WERI-Rb-1 (cell line): ENCODE data around the gene UGP2.
"Not testable (repeated sequence)": the region's sequence is repeated elsewhere in the genome, so short reads cannot be mapped to it uniquely, and the experiment has no call there.

ENCODE experiments used
- DNase-seq: peaks from one replicate; pipeline ENCODE4 v3.0.0-alpha.2; 2020
- H3K27ac ChIP-seq: fragments of 250-450 bp; sonication (Bioruptor Pico); 2 replicates; pipeline ENCODE4 v1.5.1; 2020; ENCODE audit warnings: mild to moderate bottlenecking, moderate library complexity
- H3K27me3 ChIP-seq: fragments of 250-450 bp; sonication (Bioruptor Pico); 2 replicates; pipeline ENCODE4 v1.5.1; 2021; ENCODE audit warnings: mild to moderate bottlenecking, low read depth, moderate library complexity; ENCODE audit not compliant: insufficient read depth, severe bottlenecking
- H3K36me3 ChIP-seq: fragments of 250-450 bp; sonication (Bioruptor Pico); 2 replicates; pipeline ENCODE4 v1.5.1; 2020; ENCODE audit warnings: mild to moderate bottlenecking, moderate library complexity
- H3K4me3 ChIP-seq: 2 replicates; pipeline ENCODE4 v1.5.1; 2011; ENCODE audit warnings: low read depth, mild to moderate bottlenecking, control low read depth, low read length
- H3K9me3 ChIP-seq: fragments of 250-450 bp; sonication (Bioruptor Pico); 2 replicates; pipeline ENCODE4 v1.5.1; 2021; ENCODE audit warnings: mild to moderate bottlenecking, moderate library complexity; ENCODE audit not compliant: severe bottlenecking
- TF ChIP-seq, protein P1 (sequence below): IDR thresholded peaks from 2 replicates; pipeline ENCODE4 v1.5.1; 2011; ENCODE audit warnings: low read depth, mild to moderate bottlenecking, control low read depth, inconsistent platforms, low read length

The UGP2 gene

DNA sequence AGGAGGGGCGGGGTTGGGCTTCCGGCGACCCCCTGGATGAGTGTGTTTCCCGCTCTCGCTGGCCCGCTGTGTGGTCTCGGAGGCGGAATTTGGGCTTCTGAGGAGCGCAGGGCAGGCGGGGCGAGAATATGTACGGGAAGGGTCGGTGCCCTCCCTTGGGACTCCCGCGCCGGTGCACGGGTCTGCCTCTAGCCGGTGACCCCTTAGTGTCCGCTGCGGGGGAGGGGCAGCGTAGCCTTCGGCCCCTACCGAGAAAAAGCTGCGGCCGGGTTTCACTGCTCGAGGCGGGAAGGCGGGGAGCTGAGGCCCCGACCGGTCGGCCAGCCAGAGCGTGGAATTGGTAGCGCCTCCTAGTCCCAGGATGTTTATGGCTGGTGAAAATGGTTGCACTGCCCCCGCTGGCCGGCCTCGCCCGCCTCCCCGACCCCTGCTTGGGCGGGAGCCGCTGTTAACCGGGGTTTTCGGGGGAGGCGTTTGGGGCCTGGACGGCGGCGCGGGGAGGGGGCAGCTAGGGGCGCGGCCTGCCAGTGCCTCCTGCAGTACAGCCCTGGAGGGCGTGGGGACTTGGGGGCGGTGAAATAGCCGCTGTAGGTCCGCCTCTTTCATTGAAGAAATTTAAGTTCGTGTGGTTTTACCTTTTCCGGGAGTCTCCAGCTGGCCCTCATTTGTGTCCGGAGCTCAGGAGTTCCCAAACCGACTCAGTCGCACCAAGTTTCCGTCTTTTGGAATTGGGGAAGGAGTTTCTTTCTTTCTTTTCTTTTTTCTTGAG, at the start of gene UGP2:
Gene UGP2 (plus strand): TSS at position 643 of the 769 bp plus-strand sequence. CDS start 290 bp downstream, outside the sequence.
- H3K9me3 ChIP-seq: no peaks in the 10 kb centered on the region
- TF ChIP-seq, protein P1, sequence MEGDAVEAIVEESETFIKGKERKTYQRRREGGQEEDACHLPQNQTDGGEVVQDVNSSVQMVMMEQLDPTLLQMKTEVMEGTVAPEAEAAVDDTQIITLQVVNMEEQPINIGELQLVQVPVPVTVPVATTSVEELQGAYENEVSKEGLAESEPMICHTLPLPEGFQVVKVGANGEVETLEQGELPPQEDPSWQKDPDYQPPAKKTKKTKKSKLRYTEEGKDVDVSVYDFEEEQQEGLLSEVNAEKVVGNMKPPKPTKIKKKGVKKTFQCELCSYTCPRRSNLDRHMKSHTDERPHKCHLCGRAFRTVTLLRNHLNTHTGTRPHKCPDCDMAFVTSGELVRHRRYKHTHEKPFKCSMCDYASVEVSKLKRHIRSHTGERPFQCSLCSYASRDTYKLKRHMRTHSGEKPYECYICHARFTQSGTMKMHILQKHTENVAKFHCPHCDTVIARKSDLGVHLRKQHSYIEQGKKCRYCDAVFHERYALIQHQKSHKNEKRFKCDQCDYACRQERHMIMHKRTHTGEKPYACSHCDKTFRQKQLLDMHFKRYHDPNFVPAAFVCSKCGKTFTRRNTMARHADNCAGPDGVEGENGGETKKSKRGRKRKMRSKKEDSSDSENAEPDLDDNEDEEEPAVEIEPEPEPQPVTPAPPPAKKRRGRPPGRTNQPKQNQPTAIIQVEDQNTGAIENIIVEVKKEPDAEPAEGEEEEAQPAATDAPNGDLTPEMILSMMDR: 0 out of 2 replicates have a peak, but pooled peaks have one; percentile 18
- no peaks in the 10 kb centered on the region for H3K27me3 ChIP-seq
- peaks cover 4% of the 10 kb centered on the region for H3K36me3 ChIP-seq
- peak; percentile 96 for DNase-seq
- H3K4me3 ChIP-seq: peak within 1 kb of the TSS; percentile 93
- H3K27ac ChIP-seq: peak within 1 kb of the TSS; percentile 97

DNA sequence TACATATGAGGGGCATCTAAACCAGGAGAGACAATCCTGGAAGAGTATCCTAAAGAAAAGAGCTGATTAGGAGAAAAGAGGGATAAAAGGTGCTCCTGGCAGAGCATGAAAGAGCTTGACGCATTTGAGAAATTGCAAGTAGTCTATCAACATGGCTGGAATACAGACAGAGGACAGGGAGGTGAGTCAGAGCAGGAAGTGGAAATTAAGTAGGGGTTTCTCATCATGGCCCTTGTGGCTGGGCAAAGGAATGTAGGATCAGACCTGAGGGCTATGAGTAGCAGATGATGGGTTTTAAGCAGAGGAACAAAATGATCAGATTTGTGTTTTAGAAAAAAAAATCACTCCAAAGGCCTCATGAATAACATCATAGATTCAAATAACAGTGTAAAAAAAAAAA, 49.2 kb upstream of the UGP2 start:
- Histone ChIP-seq H3K36me3 (no peaks in the 10 kb centered on the region), H3K27me3 (no peaks in the 10 kb centered on the region), H3K9me3 (no peaks in the 10 kb centered on the region), H3K27ac (no peak overlapping the region), H3K4me3 (no peak overlapping the region)
- no peak for DNase-seq
- TF ChIP-seq, protein P1: no peak

DNA sequence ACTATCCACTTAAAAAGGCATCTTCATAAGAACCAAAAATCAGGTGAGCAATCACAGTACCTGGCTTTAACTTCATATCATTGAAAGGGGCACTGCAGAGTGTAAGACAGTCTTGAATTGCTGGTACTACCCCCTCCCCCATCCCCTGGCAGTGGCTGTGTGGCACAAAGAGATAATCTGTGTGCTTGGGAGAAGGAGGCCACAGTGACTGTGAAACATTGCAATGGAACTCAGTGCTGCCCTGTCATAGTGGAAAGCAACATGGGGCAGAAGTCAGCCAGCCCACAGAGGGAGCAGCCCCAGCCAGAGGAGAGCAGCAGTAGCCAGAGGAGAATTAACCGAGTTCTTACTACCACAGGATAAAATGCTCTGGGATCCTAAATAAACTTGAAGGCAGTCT, 45.3 kb upstream of the UGP2 start:
- DNase-seq: no peak
- no peak overlapping the region for H3K4me3 ChIP-seq
- H3K9me3 ChIP-seq: no peaks in the 10 kb centered on the region
- TF ChIP-seq, protein P1: no peak
- H3K36me3 ChIP-seq: no peaks in the 10 kb centered on the region
- H3K27ac ChIP-seq: no peak overlapping the region
- no peaks in the 10 kb centered on the region for H3K27me3 ChIP-seq

DNA sequence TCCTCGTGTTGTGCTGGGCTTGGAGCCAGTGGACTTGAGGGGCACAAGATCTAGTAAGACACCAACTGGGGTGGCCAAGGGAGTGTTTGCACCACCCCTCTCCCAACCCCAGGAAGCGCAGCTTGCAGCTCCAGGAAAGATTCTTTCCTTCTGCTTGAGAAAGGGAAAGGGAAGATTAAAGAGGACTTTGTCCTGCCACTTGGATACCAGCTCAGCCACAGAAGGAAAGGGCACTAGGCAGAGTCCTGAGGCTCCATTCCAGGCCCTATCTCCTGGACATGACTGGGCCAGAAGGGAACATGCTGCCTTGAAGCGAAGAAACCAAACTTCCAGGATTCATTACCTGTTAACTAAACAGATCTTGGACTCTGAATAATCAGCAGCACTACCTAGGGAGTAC, 44.9 kb upstream of the UGP2 start:
- Histone ChIP-seq H3K27ac (no peak overlapping the region), H3K36me3 (no peaks in the 10 kb centered on the region), H3K9me3 (no peaks in the 10 kb centered on the region), H3K27me3 (no peaks in the 10 kb centered on the region), H3K4me3 (no peak overlapping the region)
- TF ChIP-seq, protein P1: no peak
- no peak for DNase-seq

DNA sequence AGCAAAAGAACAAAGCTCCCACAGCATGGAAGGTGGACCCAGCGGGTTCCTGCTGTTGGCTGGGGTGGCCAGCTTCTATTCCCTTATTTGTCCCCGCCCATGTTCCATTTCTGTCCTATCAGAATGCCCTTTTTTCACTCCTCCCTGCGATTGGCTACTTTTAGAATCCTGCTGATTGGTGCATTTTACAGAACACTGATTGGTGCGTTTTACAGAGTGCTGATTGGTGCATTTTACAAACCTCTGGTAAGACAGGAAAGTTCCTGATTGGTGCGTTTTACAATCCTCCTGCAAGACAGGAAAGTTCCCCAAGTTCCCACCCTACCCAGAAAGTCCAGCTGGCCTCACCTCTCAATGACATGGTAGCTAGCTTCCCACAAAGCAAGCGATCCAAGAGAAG, 40.2 kb upstream of the UGP2 start:
- Histone ChIP-seq H3K36me3 (no peaks in the 10 kb centered on the region), H3K27ac (no peak overlapping the region)
- TF ChIP-seq, protein P1: no peak

DNA sequence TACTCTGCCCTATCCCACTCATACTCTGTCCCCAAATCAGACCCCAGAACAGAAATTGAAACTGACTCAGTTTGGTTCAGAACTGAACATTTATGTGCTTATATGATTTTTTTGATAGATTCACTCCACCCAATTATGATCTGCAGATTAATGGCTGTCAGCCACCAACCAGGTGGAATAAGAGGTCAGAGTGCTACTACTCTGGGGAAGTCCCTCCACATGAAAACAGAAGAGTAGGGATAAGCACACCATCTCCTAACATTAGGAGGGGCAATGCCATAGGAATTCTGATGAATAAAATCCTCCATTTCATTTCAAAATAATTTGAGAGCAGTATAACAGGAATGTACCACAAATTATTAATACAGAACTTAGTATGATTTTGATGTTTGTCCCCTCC, 36.3 kb upstream of the UGP2 start:
- Histone ChIP-seq H3K27ac (no peak overlapping the region), H3K9me3 (peaks cover 18% of the 10 kb centered on the region), H3K36me3 (no peaks in the 10 kb centered on the region), H3K27me3 (no peaks in the 10 kb centered on the region), H3K4me3 (no peak overlapping the region)
- no peak for DNase-seq
- TF ChIP-seq, protein P1: no peak

More for the DNA sequence above, 40.2 kb upstream of the UGP2 start:
- Histone ChIP-seq H3K4me3 (no peak overlapping the region), H3K27me3 (no peaks in the 10 kb centered on the region), H3K9me3 (peaks cover 2% of the 10 kb centered on the region)
- DNase-seq: no peak

DNA sequence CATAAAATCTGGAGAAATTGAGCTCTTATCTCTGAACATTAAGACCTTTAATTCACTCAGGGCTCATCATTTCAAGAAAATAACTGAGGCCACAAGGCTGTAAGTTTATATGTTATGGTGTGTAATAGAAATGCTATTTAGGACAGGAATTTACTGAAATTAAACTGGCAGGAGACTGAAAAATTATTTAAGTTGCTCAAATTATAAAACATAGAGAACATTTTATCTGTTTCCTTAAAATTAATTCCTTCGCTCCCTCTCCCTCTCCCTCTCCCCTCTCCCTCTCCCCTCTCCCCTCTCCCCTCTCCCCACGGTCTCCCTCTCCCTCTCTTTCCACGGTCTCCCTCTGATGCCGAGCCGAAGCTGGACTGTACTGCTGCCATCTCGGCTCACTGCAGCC, 33.7 kb upstream of the UGP2 start:
- not testable (repeated sequence) for H3K27me3 ChIP-seq, H3K27ac ChIP-seq, H3K36me3 ChIP-seq, H3K4me3 ChIP-seq, DNase-seq
- H3K9me3 ChIP-seq: peaks cover 18% of the 10 kb centered on the region

DNA sequence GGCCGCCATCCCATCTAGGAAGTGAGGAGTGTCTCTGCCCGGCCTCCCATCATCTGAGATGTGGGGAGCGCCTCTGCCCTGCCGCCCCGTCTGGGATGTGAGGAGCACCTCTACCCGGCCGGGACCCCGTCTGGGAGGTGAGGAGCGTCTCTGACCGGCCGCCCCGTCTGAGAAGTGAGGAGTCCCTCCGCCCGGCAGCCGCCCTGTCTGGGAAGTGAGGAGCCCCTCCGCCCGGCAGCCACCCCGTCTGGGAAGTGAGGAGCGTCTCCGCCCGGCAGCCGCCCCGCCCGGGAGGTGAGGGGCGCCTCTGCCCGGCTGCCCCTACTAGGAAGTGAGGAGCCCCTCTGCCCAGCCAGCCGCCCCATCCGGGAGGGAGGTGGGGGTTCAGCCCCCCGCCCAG, 32.8 kb upstream of the UGP2 start:
- peaks cover 18% of the 10 kb centered on the region for H3K9me3 ChIP-seq
- H3K4me3 ChIP-seq, H3K27ac ChIP-seq, DNase-seq, H3K27me3 ChIP-seq, H3K36me3 ChIP-seq: not testable (repeated sequence)
